SK-N-SH treated with all-trans-retinoic acid at 6 μM for 48 hours (cell line): ENCODE results near the gene ACTR8.

ENCODE experiments used
- ARNTL ChIP-seq: fragments of 450-650 bp; formaldehyde crosslinking; IDR thresholded peaks from 2 replicates; pipeline ENCODE4 v1.5.0; 2020; ENCODE audit warnings: low read depth, mild to moderate bottlenecking, moderate library complexity, borderline replicate concordance
- BACH2 ChIP-seq: fragments of 250-450 bp; sonication (Bioruptor Pico); IDR thresholded peaks from 2 replicates; pipeline ENCODE4 v1.9.0; 2021; ENCODE audit warnings: mild to moderate bottlenecking, borderline replicate concordance
- CREB5 ChIP-seq: fragments of 250-450 bp; sonication (Bioruptor Pico); IDR thresholded peaks from 2 replicates; pipeline ENCODE4 v1.5.1; 2020; ENCODE audit warnings: low read depth, mild to moderate bottlenecking, moderate library complexity
- ESRRG ChIP-seq: fragments of 250-450 bp; sonication (Bioruptor Pico); IDR thresholded peaks from 2 replicates; pipeline ENCODE4 v1.6.1; 2021; ENCODE audit warnings: mild to moderate bottlenecking
- GLIS3 ChIP-seq: fragments of 250-450 bp; sonication (Bioruptor Pico); IDR thresholded peaks from 2 replicates; pipeline ENCODE4 v1.5.0; 2020; ENCODE audit warnings: mild to moderate bottlenecking, moderate library complexity
- PATZ1 ChIP-seq: fragments of 250-450 bp; sonication (Bioruptor Pico); IDR thresholded peaks from 2 replicates; pipeline ENCODE4 v1.8.0; 2020; ENCODE audit warnings: mild to moderate bottlenecking, moderate library complexity, borderline replicate concordance
- PPARA ChIP-seq: fragments of 250-450 bp; sonication (Bioruptor Pico); IDR thresholded peaks from 2 replicates; pipeline ENCODE4 v1.5.0; 2020; ENCODE audit warnings: mild to moderate bottlenecking, borderline replicate concordance
- RARB ChIP-seq: fragments of 250-450 bp; sonication (Bioruptor Pico); IDR thresholded peaks from 2 replicates; pipeline ENCODE4 v1.8.0; 2021; ENCODE audit warnings: mild to moderate bottlenecking, moderate library complexity
- TOX ChIP-seq: fragments of 250-450 bp; sonication (Bioruptor Pico); IDR thresholded peaks from 2 replicates; pipeline ENCODE4 v1.8.0; 2021; ENCODE audit warnings: mild to moderate bottlenecking, moderate library complexity, borderline replicate concordance
- ZFP3 ChIP-seq: fragments of 250-450 bp; sonication (Bioruptor Pico); IDR thresholded peaks from 2 replicates; pipeline ENCODE4 v1.5.0; 2020; ENCODE audit warnings: mild to moderate bottlenecking, moderate library complexity
- ZFP30 ChIP-seq: fragments of 450-650 bp; formaldehyde crosslinking; IDR thresholded peaks from 2 replicates; pipeline ENCODE4 v1.5.0; 2022; ENCODE audit warnings: mild to moderate bottlenecking, moderate library complexity
- ZNF70 ChIP-seq: fragments of 450-650 bp; formaldehyde crosslinking; IDR thresholded peaks from 2 replicates; pipeline ENCODE4 v1.5.0; 2020; ENCODE audit warnings: mild to moderate bottlenecking, moderate library complexity
- TF ChIP-seq, protein P1 (sequence below): fragments of 250-450 bp; sonication (Bioruptor Pico); IDR thresholded peaks from 2 replicates; pipeline ENCODE4 v1.5.0; 2020; ENCODE audit warnings: mild to moderate bottlenecking, moderate library complexity
- TF ChIP-seq, protein P2 (sequence below): fragments of 250-450 bp; sonication (Bioruptor Pico); IDR thresholded peaks from 2 replicates; pipeline ENCODE4 v1.8.0; 2021; ENCODE audit warnings: low read depth, mild to moderate bottlenecking, moderate library complexity, borderline replicate concordance

DNA sequence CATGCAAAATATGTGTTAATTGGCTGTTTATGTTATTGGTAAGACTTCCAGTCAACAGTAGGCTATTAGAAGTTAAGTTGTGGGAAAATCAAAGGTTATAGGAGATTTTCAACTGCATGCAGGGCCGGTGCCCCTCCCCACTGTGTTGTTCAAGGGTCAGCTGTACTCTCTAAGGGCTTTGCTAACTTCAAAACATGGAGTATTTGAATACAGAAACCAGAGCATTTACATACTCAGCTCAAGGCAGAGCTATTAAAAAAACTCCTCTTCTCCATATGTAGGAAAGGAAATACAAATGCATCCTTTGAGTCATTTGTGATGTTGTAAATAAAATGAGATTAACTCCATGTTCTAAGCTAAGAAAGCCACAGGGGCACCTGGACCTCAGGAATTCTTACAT is 18.8 kb downstream of the ACTR8 start:
- TF ChIP-seq PATZ1 (CRISPR knock-in tag) (no peak), ZFP3 (CRISPR knock-in tag) (no peak), TOX (CRISPR knock-in tag) (no peak), ZFP30 (no peak), BACH2 (CRISPR knock-in tag) (no peak), ZNF70 (CRISPR knock-in tag) (no peak), RARB (CRISPR knock-in tag) (no peak), CREB5 (no peak), GLIS3 (CRISPR knock-in tag) (no peak), ARNTL (CRISPR knock-in tag) (no peak), PPARA (no peak), ESRRG (CRISPR knock-in tag) (no peak)
- TF ChIP-seq, protein P1, sequence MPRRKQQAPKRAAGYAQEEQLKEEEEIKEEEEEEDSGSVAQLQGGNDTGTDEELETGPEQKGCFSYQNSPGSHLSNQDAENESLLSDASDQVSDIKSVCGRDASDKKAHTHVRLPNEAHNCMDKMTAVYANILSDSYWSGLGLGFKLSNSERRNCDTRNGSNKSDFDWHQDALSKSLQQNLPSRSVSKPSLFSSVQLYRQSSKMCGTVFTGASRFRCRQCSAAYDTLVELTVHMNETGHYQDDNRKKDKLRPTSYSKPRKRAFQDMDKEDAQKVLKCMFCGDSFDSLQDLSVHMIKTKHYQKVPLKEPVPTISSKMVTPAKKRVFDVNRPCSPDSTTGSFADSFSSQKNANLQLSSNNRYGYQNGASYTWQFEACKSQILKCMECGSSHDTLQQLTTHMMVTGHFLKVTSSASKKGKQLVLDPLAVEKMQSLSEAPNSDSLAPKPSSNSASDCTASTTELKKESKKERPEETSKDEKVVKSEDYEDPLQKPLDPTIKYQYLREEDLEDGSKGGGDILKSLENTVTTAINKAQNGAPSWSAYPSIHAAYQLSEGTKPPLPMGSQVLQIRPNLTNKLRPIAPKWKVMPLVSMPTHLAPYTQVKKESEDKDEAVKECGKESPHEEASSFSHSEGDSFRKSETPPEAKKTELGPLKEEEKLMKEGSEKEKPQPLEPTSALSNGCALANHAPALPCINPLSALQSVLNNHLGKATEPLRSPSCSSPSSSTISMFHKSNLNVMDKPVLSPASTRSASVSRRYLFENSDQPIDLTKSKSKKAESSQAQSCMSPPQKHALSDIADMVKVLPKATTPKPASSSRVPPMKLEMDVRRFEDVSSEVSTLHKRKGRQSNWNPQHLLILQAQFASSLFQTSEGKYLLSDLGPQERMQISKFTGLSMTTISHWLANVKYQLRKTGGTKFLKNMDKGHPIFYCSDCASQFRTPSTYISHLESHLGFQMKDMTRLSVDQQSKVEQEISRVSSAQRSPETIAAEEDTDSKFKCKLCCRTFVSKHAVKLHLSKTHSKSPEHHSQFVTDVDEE (CRISPR knock-in tag) = no peak
- TF ChIP-seq, protein P2, sequence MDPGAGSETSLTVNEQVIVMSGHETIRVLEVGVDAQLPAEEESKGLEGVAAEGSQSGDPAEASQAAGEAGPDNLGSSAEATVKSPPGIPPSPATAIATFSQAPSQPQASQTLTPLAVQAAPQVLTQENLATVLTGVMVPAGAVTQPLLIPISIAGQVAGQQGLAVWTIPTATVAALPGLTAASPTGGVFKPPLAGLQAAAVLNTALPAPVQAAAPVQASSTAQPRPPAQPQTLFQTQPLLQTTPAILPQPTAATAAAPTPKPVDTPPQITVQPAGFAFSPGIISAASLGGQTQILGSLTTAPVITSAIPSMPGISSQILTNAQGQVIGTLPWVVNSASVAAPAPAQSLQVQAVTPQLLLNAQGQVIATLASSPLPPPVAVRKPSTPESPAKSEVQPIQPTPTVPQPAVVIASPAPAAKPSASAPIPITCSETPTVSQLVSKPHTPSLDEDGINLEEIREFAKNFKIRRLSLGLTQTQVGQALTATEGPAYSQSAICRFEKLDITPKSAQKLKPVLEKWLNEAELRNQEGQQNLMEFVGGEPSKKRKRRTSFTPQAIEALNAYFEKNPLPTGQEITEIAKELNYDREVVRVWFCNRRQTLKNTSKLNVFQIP (CRISPR knock-in tag) = no peak
